HCT116 (cell line): ENCODE results near the gene LAMP1. TPM values are rescaled to one million over a fixed set of nuclear protein-coding genes. Genes with fewer than 3 reads are reported as not detected.

ENCODE experiments used
- ATAC-seq: fragments of 200-7000 bp; cut with Tn5 transposase; 2 replicates; pipeline ENCODE4 v1.9.1; 2020; ENCODE audit warnings: mild to moderate bottlenecking, moderate library complexity
- BruUV-seq: library from RNA; stranded (reverse); fragments of 400-500 nt; replicated peaks from 2 replicates; lab custom pipeline; 2021; lab: Mats Ljungman, UMichigan
- CTCF ChIA-PET: fragments of 300-600 bp; sonication (Branson Sonifier 250); formaldehyde crosslinking; loops from one replicate; lab custom pipeline; 2021; ENCODE audit warnings: antibody characterized with exemption; lab: Charles Lee
- POLR2A ChIA-PET: fragments of 300-600, 350-600 bp; sonication (Branson Sonifier 250); formaldehyde crosslinking; loops from one replicate; lab custom pipeline; 2021; ENCODE audit warnings: antibody characterized with exemption; lab: Charles Lee
- RAD21 ChIA-PET, 2 experiments: fragments of 300-600 bp; sonication (Branson Sonifier 250); formaldehyde crosslinking; loops; one replicate each; lab custom pipeline; 2023; ENCODE audit warnings: low total read pairs in 2 of 2; ENCODE audit not compliant: uncharacterized antibody in 2 of 2, unreplicated experiment in 2 of 2, low non-redundant PET in 1 of 2; lab: Charles Lee
- DNase-seq: peaks from one replicate; pipeline ENCODE4 v3.0.0-alpha.2; 2010; ENCODE audit warnings: low read depth, low spot score
- H2AFZ ChIP-seq: fragments of 200-600 bp; shearing (Covaris generic), sonication (generic); 2 replicates; pipeline ENCODE4 v1.6.1; 2017; ENCODE audit warnings: low read depth, mixed run types, mixed read lengths, antibody characterized with exemption, low read length; ENCODE audit not compliant: poor library complexity, severe bottlenecking
- H3K27ac ChIP-seq: 2 replicates; pipeline ENCODE4 v1.5.1; 2012; ENCODE audit warnings: low read depth, low read length
- H3K27me3 ChIP-seq: fragments of 200-600 bp; sonication (generic); 2 replicates; pipeline ENCODE4 v1.6.1; 2016; ENCODE audit warnings: mixed run types, low read length, mixed read lengths; ENCODE audit not compliant: insufficient read depth
- H3K36me3 ChIP-seq, 2 experiments: fragments of 200-500 bp in 1 of 2; fragments of 200-600 bp in 1 of 2; sonication (Bioruptor generic) in 1 of 2; sonication (generic) in 1 of 2; 2 replicates each; pipeline versions ENCODE4 v1.5.1 to v1.6.1; 2014 to 2016; ENCODE audit warnings: low read length in 2 of 2, inconsistent platforms in 1 of 2, mixed read lengths in 1 of 2, mixed run types in 1 of 2; ENCODE audit not compliant: insufficient read depth in 2 of 2, control insufficient read depth in 1 of 2
- H3K4me1 ChIP-seq, 2 experiments: fragments of 200-600 bp in 1 of 2; sonication (generic) in 1 of 2; 2 replicates each; pipeline versions ENCODE4 v1.5.1 to v1.6.1; 2012 to 2017; ENCODE audit warnings: low read length in 2 of 2, inconsistent platforms in 1 of 2, mild to moderate bottlenecking in 1 of 2, mixed read lengths in 1 of 2, mixed run types in 1 of 2, moderate library complexity in 1 of 2; ENCODE audit not compliant: insufficient read depth in 2 of 2, control insufficient read depth in 1 of 2
- H3K4me2 ChIP-seq: fragments of 200-600 bp; sonication (generic); 2 replicates; pipeline ENCODE4 v1.6.1; 2017; ENCODE audit warnings: mixed run types, low read length, mixed read lengths
- H3K4me3 ChIP-seq, 2 experiments: fragments of 200-600 bp in 1 of 2; sonication (generic) in 1 of 2; replicated peaks in 1 of 2; 2 replicates each; pipeline ENCODE4 v1.5.1; 2011 to 2016; ENCODE audit warnings: low read length in 2 of 2, control low read depth in 1 of 2, low read depth in 1 of 2, mild to moderate bottlenecking in 1 of 2, mixed read lengths in 1 of 2, mixed run types in 1 of 2
- H3K79me2 ChIP-seq: fragments of 200-600 bp; sonication (generic); 2 replicates; pipeline ENCODE4 v1.6.1; 2017; ENCODE audit warnings: mild to moderate bottlenecking, mixed run types, low read length, moderate library complexity, mixed read lengths; ENCODE audit not compliant: insufficient read depth
- H3K9ac ChIP-seq: fragments of 200-600 bp; sonication (generic); 2 replicates; pipeline ENCODE4 v1.6.1; 2016; ENCODE audit warnings: low read length, mixed read lengths
- H3K9me2 ChIP-seq: fragments of 200-600 bp; sonication (generic), shearing (Covaris generic); 2 replicates; pipeline ENCODE4 v1.6.1; 2017; ENCODE audit warnings: mixed run types, mild to moderate bottlenecking, moderate library complexity; ENCODE audit not compliant: insufficient read depth
- H3K9me3 ChIP-seq, 2 experiments: fragments of 200-500 bp in 1 of 2; fragments of 200-600 bp in 1 of 2; sonication (Bioruptor generic) in 1 of 2; sonication (generic) in 1 of 2; 2 replicates each; pipeline ENCODE4 v1.6.1; 2014 to 2017; ENCODE audit warnings: low read length in 2 of 2, mixed read lengths in 2 of 2, inconsistent platforms in 1 of 2, low read depth in 1 of 2, mild to moderate bottlenecking in 1 of 2, mixed run types in 1 of 2, moderate library complexity in 1 of 2; ENCODE audit not compliant: control insufficient read depth in 1 of 2, insufficient read depth in 1 of 2
- H4K20me1 ChIP-seq: fragments of 200-600 bp; sonication (generic), shearing (Covaris generic); 2 replicates; pipeline ENCODE4 v1.6.1; 2017; ENCODE audit warnings: mixed run types, mild to moderate bottlenecking, moderate library complexity; ENCODE audit not compliant: insufficient read depth
- ATF3 ChIP-seq: IDR thresholded peaks from 2 replicates; pipeline ENCODE4 v1.6.1; 2012
- MAX ChIP-seq: IDR thresholded peaks from 2 replicates; pipeline ENCODE4 v1.6.1; 2012
- RAD21 ChIP-seq: IDR thresholded peaks from 2 replicates; pipeline ENCODE4 v1.6.1; 2012; ENCODE audit warnings: low read depth, mild to moderate bottlenecking
- REST ChIP-seq: IDR thresholded peaks from 2 replicates; pipeline ENCODE4 v1.6.1; 2012; ENCODE audit warnings: low read depth
- SIN3A ChIP-seq: IDR thresholded peaks from 2 replicates; pipeline ENCODE4 v1.6.1; 2012; ENCODE audit warnings: low read depth
- SRF ChIP-seq: IDR thresholded peaks from 2 replicates; pipeline ENCODE4 v1.6.1; 2012; ENCODE audit warnings: low read depth
- ZFX ChIP-seq: fragments of 450-650 bp; IDR thresholded peaks from 2 replicates; pipeline ENCODE4 v1.6.1; 2017
- ZNF274 ChIP-seq: fragments of 200-500 bp; sonication (Bioruptor generic); IDR thresholded peaks from 2 replicates; pipeline ENCODE4 v1.6.1; 2014; ENCODE audit warnings: mild to moderate bottlenecking, low read depth, low read length, inconsistent platforms
- intact Hi-C: fragments of 100-400 bp; cut with micrococcal nuclease; formaldehyde crosslinking; loops from 2 replicates; pipeline ENCODE4 v1.10.0; 2022
- total RNA-seq: library from RNA; stranded (reverse); gene quantifications from one replicate; pipeline ENCODE4 v1.2.1, GENCODE V29; 2021; ENCODE audit not compliant: unreplicated experiment

The LAMP1 gene
- total RNA-seq, 1 experiment from 2014 or later, result 158 TPM

GRCh38 chr13:113360446-113360845, 63.4 kb downstream of the LAMP1 start:
- ChIA-PET CTCF (no interaction called here), POLR2A (no interaction called here), RAD21 (no interaction called here)
- intact Hi-C loops, result loop anchor here (5.0 kb wide), 1 partner anchor 63 kb away; the partner anchor contains the start of gene LAMP1
- Histone ChIP-seq H3K9me3 (no peaks in the 10 kb centered on the region), H3K4me1 (peaks cover 10 to 18% of the 10 kb centered on the region in 2 experiments), H3K9me2 (no peaks in the 10 kb centered on the region), H3K4me3 (no peak overlapping the region), H3K9ac (no peak overlapping the region), H3K4me2 (no peak overlapping the region), H4K20me1 (no peaks in the 10 kb centered on the region), H3K79me2 (peaks cover 10% of the 10 kb centered on the region), H3K36me3 (0 out of 4 replicates have a peak, but pooled peaks cover 0 to 3% of the 10 kb centered on the region in 2 experiments), H2AFZ (no peak overlapping the region), H3K27me3 (no peaks in the 10 kb centered on the region), H3K27ac (no peak overlapping the region)
- DNase-seq (no peak), ATAC-seq (no peak)
- no peak for TF ChIP-seq SRF
- no peak for TF ChIP-seq ZNF274
- TF ChIP-seq REST, result no peak
- no peak for TF ChIP-seq ZFX
- TF ChIP-seq SIN3A, result no peak
- no peak for TF ChIP-seq RAD21
- no peak for TF ChIP-seq ATF3
- no peak for TF ChIP-seq MAX
- BruUV-seq, result no TSS peak
